Prostate gland (tissue), 2 donors: ENCODE measurements around the gene PAX1. TPM values are rescaled to one million over a fixed set of nuclear protein-coding genes. Genes with fewer than 3 reads are reported as not detected.

Source experiments
- DNase-seq: peaks from one replicate; pipeline ENCODE4 v3.0.0-alpha.2; 2019; ENCODE audit warnings: low spot score
- H3K27ac ChIP-seq, 2 donors: fragments of 200-600 bp; sonication (generic); 2 replicates each; pipeline ENCODE4 v1.5.1; 2017 to 2019
- H3K27me3 ChIP-seq: fragments of 200-600 bp; sonication (generic); replicated peaks from 2 replicates; pipeline ENCODE4 v1.5.1; 2019; ENCODE audit not compliant: insufficient read depth
- H3K36me3 ChIP-seq, 2 donors: fragments of 200-600 bp; sonication (generic); 1 replicate in 1 of 2; 2 replicates in 1 of 2; pipeline versions ENCODE4 v1.5.1 to v1.8.1; 2017 to 2019
- H3K4me1 ChIP-seq: fragments of 200-600 bp; sonication (generic); replicated peaks from 2 replicates; pipeline ENCODE4 v1.5.1; 2019
- H3K4me3 ChIP-seq, 2 donors: fragments of 200-600 bp; sonication (generic); 2 replicates each; pipeline ENCODE4 v1.5.1; 2017 to 2019
- H3K9me3 ChIP-seq: fragments of 200-600 bp; sonication (generic); 2 replicates; pipeline ENCODE4 v1.5.1; 2017
- POLR2A ChIP-seq: fragments of 450-650 bp; IDR thresholded peaks from one replicate; pipeline ENCODE4 v1.6.1; 2016; ENCODE audit warnings: antibody characterized with exemption, mild to moderate bottlenecking
- POLR2AphosphoS5 ChIP-seq: sonication (generic); formaldehyde crosslinking; IDR thresholded peaks from one replicate; pipeline ENCODE4 v1.6.1; 2017; ENCODE audit warnings: antibody characterized with exemption
- WGBS: methylation state at CpG from one replicate; pipeline ENCODE4 v1.1.5; 2018; 5-methylcytosine and 5-hydroxymethylcytosine counted together
- intact Hi-C: fragments of 100-400 bp; cut with DNase I; formaldehyde crosslinking; loops from one replicate; pipeline ENCODE4 v1.14.2; 2022
- total RNA-seq, 2 donors: library from RNA; depleted of rRNA; stranded (reverse); fragments of >200 nt; gene quantifications; one replicate each; pipeline ENCODE4 v1.1.0, GENCODE V29; 2016
- TF ChIP-seq, protein P1 (sequence below), 4 experiments: fragments of 200-600 bp in 2 of 4; fragments of 450-650 bp in 2 of 4; sonication (generic) in 2 of 4; IDR thresholded peaks; 1 replicate in 3 of 4; 2 replicates in 1 of 4; pipeline ENCODE4 v1.5.1; 2016 to 2019; ENCODE audit warnings: antibody characterized with exemption in 4 of 4, mild to moderate bottlenecking in 2 of 4, moderate library complexity in 2 of 4

Gene PAX1
- total RNA-seq, 2 donors from 2014 or later, result not detected

DNA sequence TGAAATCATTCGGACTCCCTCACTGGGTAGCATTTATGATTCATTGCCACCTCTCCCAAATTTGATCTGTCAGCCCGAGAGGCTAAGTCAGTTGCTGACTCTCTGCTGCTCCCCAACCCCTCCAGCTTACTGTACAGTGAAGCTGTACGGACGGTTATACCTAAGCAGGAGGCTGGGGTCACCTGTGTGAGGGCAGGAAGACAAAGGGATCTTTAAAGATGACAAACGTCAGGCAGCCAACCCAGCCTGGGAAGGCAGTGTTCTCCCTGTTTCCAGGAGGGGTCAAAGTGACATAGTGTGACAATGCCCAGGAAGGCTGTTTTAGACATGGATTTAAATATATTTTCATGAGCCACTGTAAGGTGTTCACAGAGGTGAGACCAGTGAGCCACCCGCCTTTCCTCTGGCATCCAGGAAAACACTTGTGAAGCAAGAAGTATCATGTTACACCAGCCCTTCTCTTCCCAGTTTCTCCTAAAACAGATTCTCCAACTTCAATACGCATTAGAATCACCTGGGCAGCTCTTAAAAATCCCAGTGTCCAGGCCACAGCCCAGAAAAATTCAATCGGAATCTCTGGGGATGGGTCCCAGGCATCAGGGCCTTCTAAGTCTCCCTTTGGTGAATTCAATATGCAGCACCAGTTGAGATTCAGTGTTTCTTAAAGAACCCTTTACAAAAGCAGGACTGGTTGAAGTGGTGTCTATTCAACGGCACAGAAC, 6.8 kb upstream of the PAX1 start:
- 26% methylated on average over 9 of the region's 9 CpGs for WGBS
- Histone ChIP-seq H3K27ac (no peak overlapping the region), H3K27me3 (peaks cover 25% of the 10 kb centered on the region), H3K4me1 (no peaks in the 10 kb centered on the region), H3K9me3 (no peaks in the 10 kb centered on the region), H3K4me3 (no peak overlapping the region), H3K36me3 (no peaks in the 10 kb centered on the region)
- TF ChIP-seq POLR2AphosphoS5 (no peak), POLR2A (no peak)
- TF ChIP-seq, protein P1, sequence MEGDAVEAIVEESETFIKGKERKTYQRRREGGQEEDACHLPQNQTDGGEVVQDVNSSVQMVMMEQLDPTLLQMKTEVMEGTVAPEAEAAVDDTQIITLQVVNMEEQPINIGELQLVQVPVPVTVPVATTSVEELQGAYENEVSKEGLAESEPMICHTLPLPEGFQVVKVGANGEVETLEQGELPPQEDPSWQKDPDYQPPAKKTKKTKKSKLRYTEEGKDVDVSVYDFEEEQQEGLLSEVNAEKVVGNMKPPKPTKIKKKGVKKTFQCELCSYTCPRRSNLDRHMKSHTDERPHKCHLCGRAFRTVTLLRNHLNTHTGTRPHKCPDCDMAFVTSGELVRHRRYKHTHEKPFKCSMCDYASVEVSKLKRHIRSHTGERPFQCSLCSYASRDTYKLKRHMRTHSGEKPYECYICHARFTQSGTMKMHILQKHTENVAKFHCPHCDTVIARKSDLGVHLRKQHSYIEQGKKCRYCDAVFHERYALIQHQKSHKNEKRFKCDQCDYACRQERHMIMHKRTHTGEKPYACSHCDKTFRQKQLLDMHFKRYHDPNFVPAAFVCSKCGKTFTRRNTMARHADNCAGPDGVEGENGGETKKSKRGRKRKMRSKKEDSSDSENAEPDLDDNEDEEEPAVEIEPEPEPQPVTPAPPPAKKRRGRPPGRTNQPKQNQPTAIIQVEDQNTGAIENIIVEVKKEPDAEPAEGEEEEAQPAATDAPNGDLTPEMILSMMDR (IDR thresholded peaks at IDR 0.05), result no peak
- intact Hi-C loops, result no loop called here
- no peak for DNase-seq

DNA sequence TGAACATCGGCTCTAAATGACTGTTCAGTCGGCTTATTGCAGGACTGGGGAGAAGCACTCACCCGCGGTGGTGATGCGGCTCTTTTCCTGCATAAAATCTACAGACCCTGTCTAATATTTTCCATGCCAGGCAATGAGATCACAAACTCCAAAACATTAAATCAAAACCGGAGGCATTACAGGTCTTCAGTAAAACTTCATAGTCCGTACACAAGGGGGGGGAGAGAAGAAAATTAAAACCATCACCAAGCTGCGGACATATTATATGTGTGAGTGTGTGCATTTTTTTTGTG, 6.3 kb upstream of the PAX1 start:
- Histone ChIP-seq H3K9me3 (no peaks in the 10 kb centered on the region), H3K27ac (no peak overlapping the region), H3K36me3 (no peaks in the 10 kb centered on the region), H3K4me3 (no peak overlapping the region), H3K4me1 (no peaks in the 10 kb centered on the region), H3K27me3 (peaks cover 30% of the 10 kb centered on the region)
- TF ChIP-seq POLR2A, result no peak
- TF ChIP-seq, protein P1 (IDR thresholded peaks at IDR 0.05), result no peak
- no peak for TF ChIP-seq POLR2AphosphoS5
- WGBS, result 50% methylated on average over 8 of the region's 8 CpGs
- no peak for DNase-seq
- intact Hi-C loops, result no loop called here

DNA sequence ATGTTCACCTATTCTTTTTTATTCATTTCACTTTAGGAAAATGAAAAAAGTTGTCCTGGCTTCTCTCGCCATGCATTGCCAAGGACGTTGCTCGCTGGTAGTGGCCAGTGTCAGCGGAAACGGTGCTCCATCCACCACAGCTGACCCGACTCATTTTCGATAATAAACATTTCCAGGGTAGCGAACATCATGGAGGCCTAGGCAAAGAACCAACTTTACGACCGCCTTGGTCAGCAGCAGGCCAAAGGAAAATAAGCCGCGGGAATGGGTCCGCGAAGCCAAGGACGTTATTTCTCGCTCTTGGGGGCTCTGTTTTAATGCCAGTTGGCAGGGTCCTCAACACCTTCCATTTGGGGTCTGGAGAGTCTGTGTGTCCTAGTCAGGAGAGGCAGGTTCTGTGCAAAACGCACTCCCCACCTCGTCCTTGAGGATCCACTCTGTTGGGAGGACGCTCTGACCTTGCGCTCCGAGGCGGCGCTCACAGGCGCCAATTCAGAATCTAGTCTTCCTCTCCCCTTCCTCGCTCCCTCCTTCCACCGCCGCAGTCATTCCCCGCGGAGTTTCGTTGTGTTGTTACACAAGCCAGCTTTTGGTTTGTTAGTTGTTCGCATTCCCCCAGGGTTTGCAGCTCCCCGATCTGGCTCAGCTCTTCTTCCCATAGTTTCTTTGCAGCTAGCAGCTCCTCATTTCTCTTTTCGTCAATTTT, 4.1 kb upstream of the PAX1 start:
- TF ChIP-seq POLR2AphosphoS5, result no peak
- TF ChIP-seq POLR2A, result no peak
- TF ChIP-seq, protein P1 (IDR thresholded peaks at IDR 0.05), result no peak
- DNase-seq, result no peak
- Histone ChIP-seq H3K4me1 (no peaks in the 10 kb centered on the region), H3K36me3 (no peaks in the 10 kb centered on the region), H3K27me3 (peaks cover 46% of the 10 kb centered on the region), H3K4me3 (no peak overlapping the region), H3K9me3 (no peaks in the 10 kb centered on the region), H3K27ac (no peak overlapping the region)
- WGBS, result 28% methylated on average over 33 of the region's 33 CpGs
- intact Hi-C loops, result no loop called here

DNA sequence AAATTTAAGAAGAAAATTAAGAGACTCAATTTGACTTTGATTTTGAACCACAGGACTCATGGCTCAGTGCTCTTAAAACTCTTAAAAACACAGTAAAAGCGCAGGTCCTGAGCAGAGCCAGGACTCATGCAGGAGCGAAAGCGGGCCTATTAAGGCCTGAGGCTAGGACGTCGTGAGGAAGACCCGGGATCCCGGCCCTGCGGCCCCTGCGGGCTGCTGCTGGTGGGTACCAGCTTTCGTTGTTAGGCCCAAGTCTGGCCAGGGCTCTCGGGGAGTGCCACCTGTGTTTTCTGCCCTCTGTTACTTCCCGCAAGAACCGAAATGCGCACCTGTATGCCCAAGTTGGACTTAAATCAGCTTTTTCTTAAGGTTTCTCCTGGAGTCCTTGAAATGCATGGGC, 3.4 kb upstream of the PAX1 start:
- intact Hi-C loops, result no loop called here
- Histone ChIP-seq H3K27me3 (peaks cover 52% of the 10 kb centered on the region), H3K4me3 (no peak overlapping the region), H3K27ac (no peak overlapping the region), H3K36me3 (no peaks in the 10 kb centered on the region), H3K4me1 (no peaks in the 10 kb centered on the region), H3K9me3 (no peaks in the 10 kb centered on the region)
- 44% methylated on average over 14 of the region's 14 CpGs for WGBS
- DNase-seq, result no peak
- TF ChIP-seq POLR2AphosphoS5 (no peak), POLR2A (no peak)
- TF ChIP-seq, protein P1 (IDR thresholded peaks at IDR 0.05), result no peak
